Activated naive CD4-positive, alpha-beta T cell treated with anti-CD3 and anti-CD28 coated beads for 36 hours (primary cell): ENCODE data around the gene PRDM7. TPM values are rescaled to one million over a fixed set of nuclear protein-coding genes. Genes with fewer than 3 reads are reported as not detected.
"Not testable (repeated sequence)": the region's sequence is repeated elsewhere in the genome, so short reads cannot be mapped to it uniquely, and the experiment has no call there.

ENCODE experiments used
- CTCF ChIA-PET: fragments of 350-600 bp; sonication (Branson Sonifier 250); formaldehyde crosslinking; loops from one replicate; lab custom pipeline; 2021; ENCODE audit warnings: antibody characterized with exemption; lab: Charles Lee
- DNase-seq: peaks from one replicate; pipeline ENCODE4 v3.0.0-alpha.2; 2020
- H3K27ac Mint-ChIP-seq: one replicate; pipeline ENCODE4 v1.8.0; 2021; ENCODE audit warnings: mild to moderate bottlenecking, mixed read lengths
- H3K27me3 Mint-ChIP-seq: one replicate; pipeline ENCODE4 v1.8.0; 2021; ENCODE audit warnings: low read depth, mixed read lengths
- H3K36me3 Mint-ChIP-seq: one replicate; pipeline ENCODE4 v1.8.0; 2021; ENCODE audit warnings: low read depth, mixed read lengths
- H3K4me1 Mint-ChIP-seq: one replicate; pipeline ENCODE4 v1.8.0; 2021; ENCODE audit warnings: low read depth, mixed read lengths
- H3K4me3 Mint-ChIP-seq: one replicate; pipeline ENCODE4 v1.8.0; 2021; ENCODE audit warnings: mild to moderate bottlenecking, moderate library complexity, mixed read lengths
- H3K9me3 Mint-ChIP-seq: one replicate; pipeline ENCODE4 v1.8.0; 2021; ENCODE audit warnings: mixed read lengths
- intact Hi-C: fragments of 100-400 bp; cut with micrococcal nuclease; formaldehyde crosslinking; loops from one replicate; pipeline ENCODE4 v1.15.1; 2023
- total RNA-seq, 2 experiments: library from RNA; stranded (reverse); gene quantifications; one replicate each; pipeline ENCODE4 v1.2.3, GENCODE V29; 2021

PRDM7 gene
- total RNA-seq, 2 experiments from 2014 or later, result not detected

GRCh38 chr16:90094791-90095190 lies 17.7 kb upstream of the PRDM7 start:
- intact Hi-C loops, H3K4me1 Mint-ChIP-seq, H3K36me3 Mint-ChIP-seq, H3K4me3 Mint-ChIP-seq, H3K27me3 Mint-ChIP-seq, H3K9me3 Mint-ChIP-seq, DNase-seq, H3K27ac Mint-ChIP-seq, CTCF ChIA-PET: not testable (repeated sequence)

GRCh38 chr16:90094296-90094695 lies 17.2 kb upstream of the PRDM7 start:
- CTCF ChIA-PET, H3K9me3 Mint-ChIP-seq, intact Hi-C loops, H3K36me3 Mint-ChIP-seq, H3K27ac Mint-ChIP-seq, H3K27me3 Mint-ChIP-seq, DNase-seq, H3K4me1 Mint-ChIP-seq, H3K4me3 Mint-ChIP-seq: not testable (repeated sequence)

GRCh38 chr16:90093799-90094198 lies 16.7 kb upstream of the PRDM7 start:
- intact Hi-C loops, CTCF ChIA-PET, H3K27ac Mint-ChIP-seq, H3K4me3 Mint-ChIP-seq, H3K9me3 Mint-ChIP-seq, DNase-seq, H3K27me3 Mint-ChIP-seq, H3K36me3 Mint-ChIP-seq, H3K4me1 Mint-ChIP-seq: not testable (repeated sequence)

GRCh38 chr16:90092781-90093180 lies 15.7 kb upstream of the PRDM7 start:
- H3K4me3 Mint-ChIP-seq, H3K27ac Mint-ChIP-seq, H3K9me3 Mint-ChIP-seq, H3K4me1 Mint-ChIP-seq, H3K36me3 Mint-ChIP-seq, DNase-seq, intact Hi-C loops, H3K27me3 Mint-ChIP-seq: not testable (repeated sequence)
- CTCF ChIA-PET, result interaction anchor here (1.3 kb wide), 1 partner anchor 10 kb away, joined by 5 read pairs; no protein-coding TSS in a partner anchor

- Mint-ChIP-seq H3K9me3 (no peaks in the 10 kb centered on the region), H3K27ac (no peak overlapping the region), H3K4me3 (no peak overlapping the region), H3K27me3 (peaks cover 4% of the 10 kb centered on the region), H3K36me3 (no peaks in the 10 kb centered on the region), H3K4me1 (peaks cover 10% of the 10 kb centered on the region)
- DNase-seq, result no peak
- intact Hi-C loops, result no loop called here
- CTCF ChIA-PET, result no interaction called here
Observed at GRCh38 chr16:90084215-90084950, 7.3 kb upstream of the PRDM7 start.

- no peaks in the 10 kb centered on the region for H3K36me3 Mint-ChIP-seq
- no peak overlapping the region for H3K27ac Mint-ChIP-seq
- peak; percentile 17 for DNase-seq
- peak overlapping the region; percentile 84 for H3K4me3 Mint-ChIP-seq
- H3K9me3 Mint-ChIP-seq, result no peaks in the 10 kb centered on the region
- intact Hi-C loops, result no loop called here
- H3K27me3 Mint-ChIP-seq, result peaks cover 4% of the 10 kb centered on the region
- H3K4me1 Mint-ChIP-seq, result peaks cover 16% of the 10 kb centered on the region
- CTCF ChIA-PET, result interaction anchor here (1.5 to 1.6 kb wide), 3 partner anchors 9 to 377 kb away, joined by 5 read pairs; no protein-coding TSS in a partner anchor
Observed at GRCh38 chr16:90083139-90083538, 6.0 kb upstream of the PRDM7 start.

GRCh38 chr16:90081606-90081970 lies 4.5 kb upstream of the PRDM7 start:
- Mint-ChIP-seq H3K4me1 (peaks cover 28% of the 10 kb centered on the region), H3K27me3 (peaks cover 9% of the 10 kb centered on the region), H3K9me3 (no peaks in the 10 kb centered on the region), H3K4me3 (peak overlapping the region; percentile 84), H3K27ac (peak overlapping the region; percentile 71), H3K36me3 (no peaks in the 10 kb centered on the region)
- CTCF ChIA-PET, result interaction anchor here (0.8 to 1.6 kb wide), 5 partner anchors 10 to 376 kb away, joined by 3 to 5 read pairs (median 5); no protein-coding TSS in a partner anchor
- DNase-seq, result no peak
- intact Hi-C loops, result no loop called here

- Mint-ChIP-seq H3K4me1 (peaks cover 30% of the 10 kb centered on the region), H3K4me3 (peak overlapping the region; percentile 79), H3K9me3 (no peaks in the 10 kb centered on the region), H3K36me3 (no peaks in the 10 kb centered on the region), H3K27ac (no peak overlapping the region), H3K27me3 (peaks cover 12% of the 10 kb centered on the region)
- DNase-seq, result peak; percentile 14
- intact Hi-C loops, result no loop called here
- CTCF ChIA-PET, result no interaction called here
Observed at GRCh38 chr16:90078579-90078895, 1.4 kb upstream of the PRDM7 start.

GRCh38 chr16:90077757-90078578 lies 837 bp upstream of the PRDM7 start:
- peak; percentile 10 for DNase-seq
- Mint-ChIP-seq H3K4me3 (peak overlapping the region; percentile 79), H3K27ac (peak overlapping the region; percentile 68), H3K4me1 (peaks cover 28% of the 10 kb centered on the region), H3K36me3 (no peaks in the 10 kb centered on the region), H3K9me3 (no peaks in the 10 kb centered on the region), H3K27me3 (peaks cover 12% of the 10 kb centered on the region)
- CTCF ChIA-PET, result interaction anchor here (1.6 kb wide), 1 partner anchor 14 kb away, joined by 5 read pairs; no protein-coding TSS in a partner anchor
- intact Hi-C loops, result loop anchor here (1.0 kb wide), 2 partner anchors 56 to 106 kb away; no protein-coding TSS in a partner anchor

- Mint-ChIP-seq H3K9me3 (no peaks in the 10 kb centered on the region), H3K36me3 (no peaks in the 10 kb centered on the region), H3K27ac (no peak overlapping the region), H3K27me3 (peaks cover 12% of the 10 kb centered on the region), H3K4me3 (no peak overlapping the region), H3K4me1 (peaks cover 9% of the 10 kb centered on the region)
- no peak for DNase-seq
- intact Hi-C loops, result no loop called here
- CTCF ChIA-PET, result interaction anchor here (0.6 kb wide), 1 partner anchor 58 kb away, joined by 3 read pairs; no protein-coding TSS in a partner anchor
Observed at GRCh38 chr16:90072442-90073105, 4.6 kb downstream of the PRDM7 start.

GRCh38 chr16:90070440-90070839 lies 6.7 kb downstream of the PRDM7 start:
- Mint-ChIP-seq H3K4me1 (no peaks in the 10 kb centered on the region), H3K4me3 (no peak overlapping the region), H3K27ac (no peak overlapping the region), H3K9me3 (no peaks in the 10 kb centered on the region), H3K27me3 (no peaks in the 10 kb centered on the region), H3K36me3 (no peaks in the 10 kb centered on the region)
- CTCF ChIA-PET, result interaction anchor here (0.5 to 1.4 kb wide), 2 partner anchors 12 to 100 kb away, joined by 3 to 4 read pairs; no protein-coding TSS in a partner anchor
- intact Hi-C loops, result no loop called here
- no peak for DNase-seq

GRCh38 chr16:90061437-90061836 lies 15.7 kb downstream of the PRDM7 start:
- Mint-ChIP-seq H3K4me1 (peaks cover 2% of the 10 kb centered on the region), H3K4me3 (no peak overlapping the region), H3K27ac (no peak overlapping the region), H3K9me3 (no peaks in the 10 kb centered on the region), H3K27me3 (no peaks in the 10 kb centered on the region), H3K36me3 (no peaks in the 10 kb centered on the region)
- DNase-seq, result no peak
- intact Hi-C loops, result no loop called here
- CTCF ChIA-PET, result no interaction called here
